Nucleus accumbens (tissue), 56 donors: ENCODE results near the gene MOAP1.
"Not testable (repeated sequence)": the region's sequence is repeated elsewhere in the genome, so short reads cannot be mapped to it uniquely, and the experiment has no call there.

ENCODE experiments used
- DNase-seq, 56 donors: peaks; one replicate each; lab custom pipeline; 2025; lab: John Stamatoyannopoulos, UW

The MOAP1 gene

GRCh38 chr14:93186466-93186865 lies 1.8 kb upstream of the MOAP1 start:
- DNase-seq: no peak

- no peak for DNase-seq
These were observed 638 bp upstream of the MOAP1 start for GRCh38 chr14:93185349-93185720.

- DNase-seq: no peak
These were observed 940 bp downstream of the MOAP1 start for GRCh38 chr14:93183596-93184317.

GRCh38 chr14:93175492-93175891 lies 9.2 kb downstream of the MOAP1 start:
- no peak for DNase-seq

DNA sequence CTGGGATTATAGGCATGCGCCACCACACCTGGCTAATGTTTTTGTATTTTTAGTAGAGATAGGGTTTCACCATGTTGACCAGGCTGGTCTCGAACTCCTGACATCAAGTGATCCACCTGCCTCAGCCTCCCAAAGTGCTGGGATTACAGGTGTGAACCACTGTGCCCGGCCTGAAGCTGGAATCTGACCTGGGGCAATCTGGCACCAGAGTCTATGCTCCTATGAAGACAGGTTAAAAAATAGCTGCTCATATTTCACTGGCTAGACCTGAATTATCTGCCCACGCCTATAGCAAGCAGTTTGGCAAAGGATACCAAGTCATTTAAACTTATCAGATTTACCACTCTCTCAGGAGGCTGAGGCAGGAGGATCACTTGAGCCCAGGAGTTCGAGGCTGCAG lies 10.0 kb downstream of the MOAP1 start:
- not testable (repeated sequence) for DNase-seq

- peak in 39 of 56 donors; percentile 6 to 88 (median 45) for DNase-seq
These were observed 10.7 kb downstream of the MOAP1 start for GRCh38 chr14:93173943-93174395.

DNA sequence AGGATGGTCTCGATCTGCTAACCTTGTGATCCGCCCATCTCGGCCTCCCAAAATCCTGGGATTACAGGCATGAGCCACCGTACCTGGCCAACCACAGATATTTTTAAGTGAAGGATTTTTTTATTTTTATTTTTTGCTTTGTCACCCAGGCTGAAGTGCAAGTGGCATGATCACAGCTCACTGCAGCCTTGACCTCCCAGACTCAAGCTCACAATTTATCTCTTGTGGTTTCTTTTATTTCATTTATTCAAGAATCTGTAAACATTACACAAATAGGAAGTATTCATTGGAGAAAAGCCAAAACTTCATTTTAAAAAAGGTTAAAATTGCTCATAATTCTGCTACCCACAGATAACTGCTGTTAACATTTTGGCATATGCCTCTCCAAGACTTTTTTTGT lies 13.3 kb downstream of the MOAP1 start:
- no peak for DNase-seq

GRCh38 chr14:93170141-93170540 lies 14.6 kb downstream of the MOAP1 start:
- not testable (repeated sequence) for DNase-seq

GRCh38 chr14:93169619-93170018 lies 15.1 kb downstream of the MOAP1 start:
- DNase-seq: not testable (repeated sequence)

- not testable (repeated sequence) for DNase-seq
These were observed 16.1 kb downstream of the MOAP1 start for GRCh38 chr14:93168610-93169009.

GRCh38 chr14:93165271-93166265 lies 19.1 kb downstream of the MOAP1 start:
- DNase-seq: not testable (repeated sequence)

DNA sequence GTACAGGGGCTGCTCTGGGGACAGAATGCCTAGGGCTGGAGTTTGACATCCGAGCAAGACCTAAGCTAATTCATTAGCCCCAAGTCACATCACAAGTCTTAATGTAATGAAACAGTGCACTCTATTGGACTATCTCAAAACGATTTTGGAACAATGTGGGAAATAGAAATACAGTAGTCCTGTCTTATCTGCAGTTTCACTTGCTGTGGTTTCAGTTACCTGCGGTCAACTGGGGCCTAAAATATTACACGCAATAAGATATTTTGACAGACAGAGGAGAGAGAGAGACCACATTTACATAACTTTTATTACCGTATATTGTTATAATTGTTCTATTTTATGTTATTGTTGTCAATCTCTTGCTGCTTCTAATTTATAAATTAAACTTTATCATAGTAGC lies 21.1 kb downstream of the MOAP1 start:
- DNase-seq: no peak

DNA sequence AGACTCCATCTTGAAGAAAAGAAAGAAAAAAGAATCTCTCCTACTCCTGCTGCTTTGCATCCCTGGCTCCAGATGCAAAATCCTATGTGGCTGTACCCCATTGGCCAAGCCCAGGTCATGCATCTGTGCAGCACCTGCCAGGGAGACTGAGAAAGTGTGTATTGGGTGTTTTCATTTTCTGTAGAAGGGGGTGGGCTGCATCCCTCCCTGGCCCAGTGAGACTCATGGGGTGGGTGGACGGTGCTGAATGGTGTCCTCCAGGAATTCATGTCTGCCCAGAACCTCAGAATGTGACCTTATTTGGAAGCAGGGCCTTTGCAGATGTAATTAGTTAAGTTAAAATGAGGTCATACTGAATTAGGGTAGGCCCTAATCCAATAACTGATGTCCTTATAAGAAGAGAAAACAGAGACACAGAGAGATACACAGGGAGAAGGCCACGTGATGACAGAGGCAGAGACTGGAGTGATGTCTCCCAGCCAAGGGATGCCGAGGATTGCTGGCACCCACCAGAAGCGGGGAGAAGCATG lies 23.2 kb downstream of the MOAP1 start:
- no peak for DNase-seq

DNA sequence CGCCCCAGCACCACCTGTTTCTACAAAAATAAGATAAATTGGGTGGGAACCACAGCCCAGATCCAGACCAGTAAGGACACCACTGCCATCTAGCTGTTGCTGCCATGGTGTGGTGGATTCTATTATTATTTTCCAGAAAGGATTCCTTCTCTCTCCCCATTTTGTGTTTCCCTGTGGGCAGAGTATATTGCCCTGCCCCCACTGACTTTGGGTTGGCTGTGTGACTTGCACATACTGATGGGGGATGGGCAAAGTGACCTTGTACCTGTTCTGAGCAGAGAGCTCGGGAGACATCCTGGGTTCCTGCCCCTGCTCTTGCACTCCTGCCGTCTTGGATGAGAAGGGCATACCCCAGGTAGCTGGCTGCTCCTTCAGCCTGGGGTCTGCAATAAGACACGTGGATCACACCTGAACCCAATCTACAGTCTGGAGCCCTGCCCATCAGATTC lies 24.3 kb downstream of the MOAP1 start:
- peak in 1 of 56 donors; percentile 17 for DNase-seq

GRCh38 chr14:93159625-93160352 lies 24.9 kb downstream of the MOAP1 start:
- not testable (repeated sequence) for DNase-seq

GRCh38 chr14:93158349-93158748 lies 26.3 kb downstream of the MOAP1 start:
- DNase-seq: not testable (repeated sequence)

- no peak for DNase-seq
These were observed 27.9 kb downstream of the MOAP1 start for GRCh38 chr14:93156693-93157369.

- DNase-seq: no peak
These were observed 29.0 kb downstream of the MOAP1 start for GRCh38 chr14:93155667-93156066.

DNA sequence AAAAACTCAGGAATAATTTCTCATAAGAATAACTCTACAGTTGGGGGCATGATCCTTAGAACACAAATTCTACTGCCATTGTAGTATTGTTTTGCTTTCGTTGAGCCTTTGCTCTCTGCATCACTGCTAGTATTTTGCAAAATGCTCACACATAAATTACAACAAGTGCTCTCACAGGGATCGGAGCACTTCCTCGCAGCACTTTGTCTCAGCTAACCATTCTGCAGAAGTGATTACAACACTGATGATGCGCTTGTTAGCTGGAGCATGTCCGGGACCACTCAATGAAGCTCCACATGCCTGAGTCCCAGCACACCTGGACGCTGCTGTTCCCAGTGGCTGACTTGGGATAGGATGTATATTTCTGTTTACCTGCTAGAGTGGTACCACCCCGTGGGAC lies 31.6 kb downstream of the MOAP1 start:
- DNase-seq: no peak
